ENCODE measurements around the gene TMEM161B.

TMEM161B gene

GRCh38 chr5:88263349-88263748 is 5.3 kb downstream of the TMEM161B start (continued):
- TF ChIP-seq PATZ1 (CRISPR knock-in tag; IDR thresholded peaks at IDR 0.05; ENCODE audit: borderline replicate concordance): no peak
- TF ChIP-seq ISL1 (CRISPR knock-in tag; IDR thresholded peaks at IDR 0.05): no peak
- TF ChIP-seq GLIS3 (CRISPR knock-in tag; IDR thresholded peaks at IDR 0.05): no peak
- no peak for TF ChIP-seq BACH2 (CRISPR knock-in tag; IDR thresholded peaks at IDR 0.05; ENCODE audit: borderline replicate concordance)
- TF ChIP-seq PPARA (CRISPR knock-in tag; IDR thresholded peaks at IDR 0.05; ENCODE audit: borderline replicate concordance): no peak
- no peak for TF ChIP-seq ZNF70 (CRISPR knock-in tag; IDR thresholded peaks at IDR 0.05)
- no peak for TF ChIP-seq ZC3H10 (CRISPR knock-in tag; IDR thresholded peaks at IDR 0.05)
- no peak for TF ChIP-seq CSRNP3 (CRISPR knock-in tag; IDR thresholded peaks at IDR 0.05)

GRCh38 chr5:88262116-88262515 is 6.5 kb downstream of the TMEM161B start:
- ATAC-seq: no peak
- no peak for TF ChIP-seq ZNF8 (CRISPR knock-in tag; IDR thresholded peaks at IDR 0.05)
- no peak for TF ChIP-seq ZFP30 (CRISPR knock-in tag; IDR thresholded peaks at IDR 0.05)
- TF ChIP-seq TCF4 (CRISPR knock-in tag; IDR thresholded peaks at IDR 0.05; ENCODE audit: borderline replicate concordance): no peak
- no peak for TF ChIP-seq CREB5 (CRISPR knock-in tag; IDR thresholded peaks at IDR 0.05; ENCODE audit: low read depth)
- TF ChIP-seq PPARA (CRISPR knock-in tag; IDR thresholded peaks at IDR 0.05; ENCODE audit: borderline replicate concordance): no peak
- no peak for TF ChIP-seq GLIS3 (CRISPR knock-in tag; IDR thresholded peaks at IDR 0.05)
- no peak for TF ChIP-seq ISL1 (CRISPR knock-in tag; IDR thresholded peaks at IDR 0.05)
- no peak for TF ChIP-seq RARB (CRISPR knock-in tag; IDR thresholded peaks at IDR 0.05)
- no peak for TF ChIP-seq ZNF70 (CRISPR knock-in tag; IDR thresholded peaks at IDR 0.05)
- TF ChIP-seq OSR1 (CRISPR knock-in tag; IDR thresholded peaks at IDR 0.05): no peak
- no peak for TF ChIP-seq TSHZ2 (CRISPR knock-in tag; IDR thresholded peaks at IDR 0.05)
- TF ChIP-seq TOX (CRISPR knock-in tag; IDR thresholded peaks at IDR 0.05; ENCODE audit: borderline replicate concordance): no peak
- TF ChIP-seq ZFP3 (CRISPR knock-in tag; IDR thresholded peaks at IDR 0.05): no peak
- no peak for TF ChIP-seq POU6F1 (CRISPR knock-in tag; IDR thresholded peaks at IDR 0.05; ENCODE audit: borderline replicate concordance, low read depth)
- TF ChIP-seq ZC3H10 (CRISPR knock-in tag; IDR thresholded peaks at IDR 0.05): no peak
- TF ChIP-seq PATZ1 (CRISPR knock-in tag; IDR thresholded peaks at IDR 0.05; ENCODE audit: borderline replicate concordance): no peak
- no peak for TF ChIP-seq BACH2 (CRISPR knock-in tag; IDR thresholded peaks at IDR 0.05; ENCODE audit: borderline replicate concordance)
- no peak for TF ChIP-seq ESRRG (CRISPR knock-in tag; IDR thresholded peaks at IDR 0.05)

GRCh38 chr5:88258636-88259035 is 10.0 kb downstream of the TMEM161B start:
- TF ChIP-seq PPARA (CRISPR knock-in tag; IDR thresholded peaks at IDR 0.05; ENCODE audit: borderline replicate concordance) (no peak), TOX (CRISPR knock-in tag; IDR thresholded peaks at IDR 0.05; ENCODE audit: borderline replicate concordance) (no peak), POU6F1 (CRISPR knock-in tag; IDR thresholded peaks at IDR 0.05; ENCODE audit: borderline replicate concordance, low read depth) (no peak), ZNF70 (CRISPR knock-in tag; IDR thresholded peaks at IDR 0.05) (no peak), ZNF8 (CRISPR knock-in tag; IDR thresholded peaks at IDR 0.05) (no peak), CREB5 (CRISPR knock-in tag; IDR thresholded peaks at IDR 0.05; ENCODE audit: low read depth) (no peak)
- no peak for ATAC-seq
